Panc1 (cell line): ENCODE results near the gene SLCO4A1. TPM values are rescaled to one million over a fixed set of nuclear protein-coding genes. Genes with fewer than 3 reads are reported as not detected.

ENCODE experiments used
- ATAC-seq: fragments of 200-7000 bp; cut with Tn5 transposase; 2 replicates; pipeline ENCODE4 v1.9.1; 2020; ENCODE audit warnings: mild to moderate bottlenecking, moderate library complexity
- BruUV-seq: library from RNA; stranded (reverse); fragments of 400-500 nt; replicated peaks from 2 replicates; lab custom pipeline; 2021; lab: Mats Ljungman, UMichigan
- CTCF ChIA-PET: fragments of 300-600 bp; sonication (Branson Sonifier 250); formaldehyde crosslinking; loops from one replicate; lab custom pipeline; 2022; ENCODE audit warnings: antibody characterized with exemption; lab: Charles Lee
- POLR2A ChIA-PET: fragments of 300-600 bp; sonication (Branson Sonifier 250); formaldehyde crosslinking; loops from one replicate; lab custom pipeline; 2022; ENCODE audit warnings: antibody characterized with exemption; lab: Charles Lee
- DNase-seq: peaks from one replicate; pipeline ENCODE4 v3.0.0-alpha.2; 2010; ENCODE audit warnings: low read depth, low spot score
- H3K27ac ChIP-seq: 2 replicates; pipeline ENCODE4 v1.5.1; 2011; ENCODE audit warnings: mild to moderate bottlenecking, low read length, inconsistent platforms
- H3K27me3 ChIP-seq: fragments of 200-500 bp; sonication (Bioruptor generic); 2 replicates; pipeline ENCODE4 v1.6.0; 2014; ENCODE audit warnings: low read length, inconsistent platforms; ENCODE audit not compliant: control insufficient read depth, insufficient read depth
- H3K36me3 ChIP-seq: fragments of 200-500 bp; sonication (Bioruptor generic); 2 replicates; pipeline ENCODE4 v1.5.1; 2014; ENCODE audit warnings: inconsistent platforms, mild to moderate bottlenecking, low read length, moderate library complexity; ENCODE audit not compliant: control insufficient read depth, insufficient read depth
- H3K4me1 ChIP-seq: 2 replicates; pipeline ENCODE4 v1.5.1; 2011; ENCODE audit warnings: inconsistent platforms, mild to moderate bottlenecking, low read length, moderate library complexity; ENCODE audit not compliant: control insufficient read depth, insufficient read depth
- H3K4me3 ChIP-seq, 2 experiments: 2 replicates each; pipeline ENCODE4 v1.5.1; 2011 to 2012; ENCODE audit warnings: low read depth in 2 of 2, low read length in 2 of 2, mild to moderate bottlenecking in 2 of 2, inconsistent platforms in 1 of 2, moderate library complexity in 1 of 2
- H3K9me3 ChIP-seq: fragments of 200-500 bp; sonication (Bioruptor generic); 2 replicates; pipeline ENCODE4 v1.5.1; 2014; ENCODE audit warnings: low read depth, mild to moderate bottlenecking, inconsistent platforms, low read length, moderate library complexity; ENCODE audit not compliant: control insufficient read depth, insufficient read depth
- CTCF ChIP-seq: fragments of 450-650 bp; IDR thresholded peaks from 2 replicates; pipeline ENCODE4 v1.5.1; 2017; ENCODE audit warnings: mild to moderate bottlenecking
- POLR2AphosphoS5 ChIP-seq: IDR thresholded peaks from 2 replicates; pipeline ENCODE4 v1.6.1; 2012; ENCODE audit warnings: mild to moderate bottlenecking, low read depth, low read length, moderate library complexity
- REST ChIP-seq, 2 experiments: IDR thresholded peaks; 2 replicates each; pipeline ENCODE4 v1.6.1; 2011 to 2012; ENCODE audit warnings: low read depth in 2 of 2, control low read depth in 1 of 2, low read length in 1 of 2, mild to moderate bottlenecking in 1 of 2, moderate library complexity in 1 of 2; ENCODE audit not compliant: insufficient read depth in 1 of 2
- SIN3A ChIP-seq: IDR thresholded peaks from 2 replicates; pipeline ENCODE4 v1.6.1; 2012; ENCODE audit warnings: low read depth, mild to moderate bottlenecking, low read length, moderate library complexity, borderline replicate concordance; ENCODE audit not compliant: insufficient read depth
- TCF7L2 ChIP-seq: IDR thresholded peaks from 2 replicates; pipeline ENCODE4 v1.6.1; 2011; ENCODE audit warnings: mild to moderate bottlenecking, low read depth, low read length, inconsistent platforms
- in situ Hi-C: cut with HindIII; loops from 2 replicates; pipeline ENCODE4 v1.10.0; 2016; ENCODE audit warnings: low sequenced_read_pairs, low pct_unique_long_range_greater_than_20kb
- intact Hi-C: fragments of 100-400 bp; cut with micrococcal nuclease; formaldehyde crosslinking; loops from one replicate; pipeline ENCODE4 v1.10.0; 2022; ENCODE audit not compliant: unreplicated experiment
- total RNA-seq: library from RNA; stranded (reverse); gene quantifications from one replicate; pipeline ENCODE4 v1.2.1, GENCODE V29; 2021; ENCODE audit not compliant: unreplicated experiment

SLCO4A1 gene
- total RNA-seq, 1 experiment from 2014 or later, result 167 TPM

GRCh38 chr20:62692801-62693523 is 50.7 kb downstream of the SLCO4A1 start:
- no peaks in the 10 kb centered on the region for H3K9me3 ChIP-seq
- H3K4me1 ChIP-seq, result peaks cover 10% of the 10 kb centered on the region
- TF ChIP-seq CTCF (no peak), TCF7L2 (no peak), POLR2AphosphoS5 (no peak), SIN3A (no peak), REST (IDR thresholded peaks at IDR 0.05; ENCODE audit: insufficient read depth in 1 of 2, low read depth in 2 of 2, low read length in 1 of 2) (no peak)
- ChIA-PET CTCF (no interaction called here), POLR2A (no interaction called here)
- H3K4me3 ChIP-seq, result no peak overlapping the region
- in situ Hi-C loops (no loop called here), intact Hi-C loops (no loop called here)
- DNase-seq (no peak), ATAC-seq (no peak)
- no peaks in the 10 kb centered on the region for H3K36me3 ChIP-seq
- H3K27ac ChIP-seq, result no peak overlapping the region
- no TSS peak for BruUV-seq
- no peaks in the 10 kb centered on the region for H3K27me3 ChIP-seq

- DNase-seq, result no peak
- Histone ChIP-seq H3K27me3 (no peaks in the 10 kb centered on the region), H3K27ac (no peak overlapping the region), H3K4me1 (peaks cover 7% of the 10 kb centered on the region), H3K9me3 (no peaks in the 10 kb centered on the region), H3K4me3 (no peak overlapping the region), H3K36me3 (no peaks in the 10 kb centered on the region)
- TF ChIP-seq CTCF (no peak), TCF7L2 (no peak)
- CTCF ChIA-PET, result no interaction called here
- POLR2A ChIA-PET, result no interaction called here
- in situ Hi-C loops (no loop called here), intact Hi-C loops (no loop called here)
- ATAC-seq, result no peak
- no TSS peak for BruUV-seq
Measured at GRCh38 chr20:62693524-62693922, 51.2 kb downstream of the SLCO4A1 start.
